Left lung (tissue), 10 donors: ENCODE results near the gene CKAP5. TPM values are rescaled to one million over a fixed set of nuclear protein-coding genes. Genes with fewer than 3 reads are reported as not detected.

ENCODE experiments used
- ATAC-seq: fragments of 200-7000 bp; cut with Tn5 transposase; one replicate; pipeline ENCODE4 v1.9.1; 2020; ENCODE audit warnings: moderate library complexity
- DNase-seq, 4 donors: peaks; one replicate each; pipeline ENCODE4 v3.0.0-alpha.2; 2013 to 2020
- H3K27ac ChIP-seq, 2 donors: fragments of 200-600 bp; sonication (generic) in 1 of 2; one replicate each; pipeline versions ENCODE4 v1.5.0 to v1.8.0; 2020 to 2021
- H3K27me3 ChIP-seq, 2 donors: fragments of 200-600 bp; sonication (generic) in 1 of 2; one replicate each; pipeline versions ENCODE4 v1.5.0 to v1.8.0; 2020 to 2021
- H3K36me3 ChIP-seq, 2 donors: fragments of 200-600 bp; sonication (generic) in 1 of 2; one replicate each; pipeline versions ENCODE4 v1.5.0 to v1.8.0; 2020 to 2021
- H3K4me1 ChIP-seq, 2 donors: fragments of 200-600 bp; one replicate each; pipeline ENCODE4 v1.8.0; 2021
- H3K4me3 ChIP-seq, 2 donors: fragments of 200-600 bp; sonication (generic) in 1 of 2; one replicate each; pipeline versions ENCODE4 v1.5.0 to v1.8.0; 2020 to 2021; ENCODE audit warnings: mild to moderate bottlenecking in 1 of 2
- H3K9me3 ChIP-seq, 2 donors: fragments of 200-600 bp; sonication (generic) in 1 of 2; one replicate each; pipeline versions ENCODE4 v1.5.0 to v1.8.0; 2020 to 2021
- CTCF ChIP-seq, 2 donors: fragments of 200-600 bp; sonication (generic) in 1 of 2; IDR thresholded peaks; one replicate each; pipeline versions ENCODE4 v1.5.0 to v1.8.0; 2021; ENCODE audit warnings: antibody characterized with exemption in 2 of 2
- intact Hi-C, 2 donors: fragments of 100-400 bp; cut with DNase I; formaldehyde crosslinking; loops; one replicate each; pipeline versions ENCODE4 v1.11.2 to v1.14.2; 2022
- polyA plus RNA-seq, 6 donors: library from polyadenylated mRNA; unstranded; fragments of 120-200 nt; gene quantifications; one replicate each; pipeline ENCODE4 v1.2.1, GENCODE V29; 2013; ENCODE audit not compliant: insufficient read length in 6 of 6
- total RNA-seq, 2 donors: library from RNA; stranded (reverse); fragmentation: NEBNext Ultra II Directional; extraction: Animal tissue kit (Norgen Biotek cat#: 25700); gene quantifications; one replicate each; pipeline ENCODE4 v1.2.1, GENCODE V29; 2021
- donor health status: DM: no; HTN: yes; CAD: no.
- donor health status: DM: no; HTN: no; CAD: no.

CKAP5 gene
- total and polyA plus RNA-seq, 8 donors = 58.8 to 130 (median 87.4) TPM

GRCh38 chr11:46857666-46858065 is 11.6 kb upstream of the CKAP5 start:
- Histone ChIP-seq H3K4me1 (no peaks in the 10 kb centered on the region), H3K27ac (peak overlapping the region in 1 of 2 donors; percentile 45), H3K4me3 (no peak overlapping the region), H3K9me3 (no peaks in the 10 kb centered on the region), H3K36me3 (no peaks in the 10 kb centered on the region), H3K27me3 (no peaks in the 10 kb centered on the region)
- DNase-seq (no peak), ATAC-seq (peak; percentile 55)
- intact Hi-C loops = no loop called here
- no peak for TF ChIP-seq CTCF (IDR thresholded peaks at IDR 0.05)

DNA sequence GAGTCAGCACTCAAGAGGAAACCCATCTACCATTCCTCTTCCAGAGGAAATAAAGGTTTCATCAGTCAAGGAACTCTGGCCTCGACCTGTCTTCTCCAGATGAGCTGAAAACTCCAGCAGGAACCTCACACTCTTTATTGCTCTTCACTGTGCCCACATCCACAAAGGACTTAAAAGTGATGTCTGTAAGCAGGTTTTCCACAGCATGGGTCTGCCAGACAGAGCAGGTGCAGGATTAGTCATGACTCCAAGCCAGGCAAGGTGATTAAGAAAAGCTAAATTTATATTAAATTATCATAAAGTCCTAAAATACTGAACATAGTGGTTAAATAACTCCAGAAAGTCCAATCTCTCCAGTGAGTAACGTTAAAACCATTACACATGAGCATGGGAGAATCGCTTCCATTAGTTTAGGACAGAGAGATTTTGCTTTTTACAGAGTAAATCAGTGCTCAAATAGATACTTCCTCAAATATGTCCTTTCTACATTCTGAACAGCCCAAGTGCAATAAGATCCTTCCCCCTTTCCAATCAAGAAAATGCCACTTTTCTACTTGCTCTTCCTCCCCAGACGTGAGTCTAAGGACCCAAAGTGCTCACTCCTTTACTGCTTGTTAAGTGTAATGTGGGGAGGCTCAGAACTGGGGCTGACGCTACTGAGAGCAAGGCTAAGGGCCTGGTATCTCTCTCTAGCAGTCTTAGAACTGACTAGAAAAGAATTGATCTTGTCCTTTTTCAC is 10.7 kb upstream of the CKAP5 start:
- H3K27me3 ChIP-seq = no peaks in the 10 kb centered on the region
- no peaks in the 10 kb centered on the region for H3K4me1 ChIP-seq
- no peaks in the 10 kb centered on the region for H3K36me3 ChIP-seq
- no peak overlapping the region for H3K4me3 ChIP-seq
- ATAC-seq (peak; percentile 46), DNase-seq (no peak)
- TF ChIP-seq CTCF (IDR thresholded peaks at IDR 0.05) = no peak
- H3K9me3 ChIP-seq = no peaks in the 10 kb centered on the region
- intact Hi-C loops = no loop called here
- peak overlapping the region in 1 of 2 donors; percentile 45 for H3K27ac ChIP-seq

- TF ChIP-seq CTCF (IDR thresholded peaks at IDR 0.05) = no peak
- Histone ChIP-seq H3K27ac (no peak overlapping the region), H3K9me3 (no peaks in the 10 kb centered on the region), H3K27me3 (no peaks in the 10 kb centered on the region), H3K4me1 (no peaks in the 10 kb centered on the region), H3K4me3 (no peak overlapping the region), H3K36me3 (no peaks in the 10 kb centered on the region)
- ATAC-seq = no peak
- DNase-seq = no peak
- intact Hi-C loops = no loop called here
These were observed 9.8 kb upstream of the CKAP5 start for GRCh38 chr11:46855863-46856262.

DNA sequence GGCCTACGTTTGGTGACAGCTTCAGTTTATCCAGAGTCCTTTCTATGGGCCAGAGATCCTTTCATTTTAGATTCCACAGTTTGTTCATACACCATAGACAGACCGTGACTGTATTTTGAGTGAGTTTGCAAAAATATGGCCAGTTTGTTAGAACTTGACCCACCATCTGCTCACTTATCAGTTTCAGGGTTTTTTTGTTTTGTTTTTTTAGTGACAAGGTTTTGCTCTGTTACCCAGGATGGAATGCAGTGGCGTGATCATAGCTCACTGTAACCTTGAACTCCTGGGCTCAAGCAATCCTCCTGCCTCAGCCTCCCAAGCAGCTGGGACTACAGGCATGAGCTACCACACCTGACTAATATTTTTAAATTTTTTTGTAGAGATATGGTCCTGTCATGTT is 9.1 kb upstream of the CKAP5 start:
- H3K27ac ChIP-seq = no peak overlapping the region

More for the DNA sequence above, 9.1 kb upstream of the CKAP5 start:
- Histone ChIP-seq H3K4me3 (no peak overlapping the region), H3K9me3 (no peaks in the 10 kb centered on the region), H3K4me1 (no peaks in the 10 kb centered on the region), H3K36me3 (no peaks in the 10 kb centered on the region), H3K27me3 (no peaks in the 10 kb centered on the region)
- intact Hi-C loops = no loop called here
- ATAC-seq = no peak
- no peak for DNase-seq
- no peak for TF ChIP-seq CTCF (IDR thresholded peaks at IDR 0.05)
